Ureter (tissue), 1 donor: ENCODE measurements around the gene MRPS22. TPM values are rescaled to one million over a fixed set of nuclear protein-coding genes. Genes with fewer than 3 reads are reported as not detected.

ENCODE experiments used
- DNase-seq: peaks from one replicate; pipeline ENCODE4 v3.0.0-alpha.2; 2020; ENCODE audit warnings: low spot score
- total RNA-seq: library from RNA; stranded (reverse); gene quantifications from one replicate; pipeline ENCODE4 v1.2.4, GENCODE V29; 2023
- donor health status: DM: yes; HTN: yes; CAD: no.

Gene MRPS22
- 43.9 TPM for total RNA-seq

GRCh38 chr3:139343895-139344856, at the start of gene MRPS22:
Gene MRPS22 (plus strand): TSS chr3:139344020. CDS start chr3:139344027, 7 bp downstream.
- peak; percentile 83 for DNase-seq

- DNase-seq = no peak
Observed at GRCh38 chr3:139295040-139295439, 48.8 kb upstream of the MRPS22 start.

- no peak for DNase-seq
Observed at GRCh38 chr3:139296141-139296718, 47.6 kb upstream of the MRPS22 start.

GRCh38 chr3:139297588-139298311, 46.1 kb upstream of the MRPS22 start:
- DNase-seq = no peak

GRCh38 chr3:139299261-139300132, 44.3 kb upstream of the MRPS22 start:
- no peak for DNase-seq

GRCh38 chr3:139300416-139300815, 43.4 kb upstream of the MRPS22 start:
- no peak for DNase-seq

GRCh38 chr3:139301183-139301582, 42.6 kb upstream of the MRPS22 start:
- DNase-seq = no peak

- no peak for DNase-seq
Observed at GRCh38 chr3:139301654-139302053, 42.2 kb upstream of the MRPS22 start.

- peak; percentile 52 for DNase-seq
Observed at GRCh38 chr3:139302084-139302800, 41.6 kb upstream of the MRPS22 start.

GRCh38 chr3:139302801-139303113, 41.1 kb upstream of the MRPS22 start:
- no peak for DNase-seq

- no peak for DNase-seq
Observed at GRCh38 chr3:139303216-139303615, 40.6 kb upstream of the MRPS22 start.

- no peak for DNase-seq
Observed at GRCh38 chr3:139304383-139304782, 39.4 kb upstream of the MRPS22 start.

GRCh38 chr3:139306078-139306477, 37.7 kb upstream of the MRPS22 start:
- no peak for DNase-seq

GRCh38 chr3:139307072-139307491, 36.7 kb upstream of the MRPS22 start:
- no peak for DNase-seq

- no peak for DNase-seq
Observed at GRCh38 chr3:139307601-139308555, 35.9 kb upstream of the MRPS22 start.

GRCh38 chr3:139308560-139308959, 35.3 kb upstream of the MRPS22 start:
- DNase-seq = no peak

- DNase-seq = no peak
Observed at GRCh38 chr3:139309061-139309591, 34.7 kb upstream of the MRPS22 start.

- no peak for DNase-seq
Observed at GRCh38 chr3:139309880-139310279, 33.9 kb upstream of the MRPS22 start.

GRCh38 chr3:139310474-139310933, 33.3 kb upstream of the MRPS22 start:
- no peak for DNase-seq
